Forelimb muscle (tissue), 1 donor: ENCODE measurements around the gene NBAS. TPM values are rescaled to one million over a fixed set of nuclear protein-coding genes. Genes with fewer than 3 reads are reported as not detected.
"Not testable (repeated sequence)": the region's sequence is repeated elsewhere in the genome, so short reads cannot be mapped to it uniquely, and the experiment has no call there.

Experiments used
- DNase-seq: peaks from one replicate; pipeline ENCODE4 v3.0.0-alpha.2; 2013; ENCODE audit warnings: low read depth
- polyA plus RNA-seq: library from polyadenylated mRNA; unstranded; fragments of 120-200 nt; gene quantifications from one replicate; pipeline ENCODE4 v1.2.1, GENCODE V29; 2013; ENCODE audit not compliant: insufficient read length

The NBAS gene
- polyA plus RNA-seq, 1 donor = 37.5 TPM

DNA sequence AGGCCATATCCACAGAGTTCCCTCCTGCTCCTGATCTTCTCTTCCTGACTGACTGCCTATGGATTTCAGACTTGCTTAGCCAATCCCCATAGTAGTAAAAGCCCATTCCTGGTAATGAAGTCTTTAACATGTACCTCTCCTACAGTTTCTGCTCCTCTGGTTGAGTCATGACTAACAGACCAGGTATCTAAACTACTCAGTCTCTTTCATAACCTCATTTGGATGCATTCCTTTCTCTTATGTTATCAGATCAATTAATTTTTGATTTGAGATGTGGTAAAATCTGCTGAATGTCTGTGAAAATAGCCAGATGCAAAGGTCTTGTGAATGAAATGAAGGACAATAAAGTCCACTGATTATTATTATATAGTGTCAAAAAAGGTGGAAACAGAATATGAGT lies 198.0 kb downstream of the NBAS start:
- no peak for DNase-seq

DNA sequence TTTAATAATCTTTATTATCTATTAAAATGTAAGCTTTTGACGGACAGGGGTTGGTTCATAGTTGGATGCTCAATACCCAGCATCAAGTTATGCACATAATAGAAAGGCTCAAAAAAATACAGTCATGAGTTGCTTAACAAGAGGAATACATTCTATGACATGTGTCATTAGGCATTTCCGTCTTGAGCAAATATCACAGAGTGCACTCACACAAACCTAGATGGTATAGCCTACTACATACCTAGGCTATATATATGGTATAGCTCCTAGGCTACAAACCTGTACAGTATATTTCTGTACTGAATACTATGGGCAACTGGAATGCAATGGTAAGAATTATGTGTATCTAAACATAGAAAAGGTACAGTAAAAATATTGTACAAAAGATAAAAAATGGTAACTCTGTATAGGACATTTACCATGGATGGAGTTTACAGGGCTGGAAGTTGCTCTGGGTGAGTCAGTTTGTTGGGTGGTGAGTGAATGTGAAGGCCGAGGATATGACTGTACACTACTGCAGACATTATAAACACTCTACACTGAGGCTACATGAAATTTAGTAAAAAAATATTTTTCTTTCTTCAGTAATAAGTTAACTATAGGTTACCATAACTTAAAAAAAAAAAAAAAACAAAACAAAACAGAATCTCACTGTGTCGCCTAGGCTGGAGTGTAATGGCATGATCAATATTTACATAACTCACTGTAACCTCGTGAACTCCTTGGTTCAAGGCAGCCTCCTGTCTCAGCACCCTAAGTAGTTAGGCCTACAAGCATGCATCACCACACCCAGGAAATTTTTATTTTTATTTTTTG lies 201.2 kb downstream of the NBAS start:
- no peak for DNase-seq

DNA sequence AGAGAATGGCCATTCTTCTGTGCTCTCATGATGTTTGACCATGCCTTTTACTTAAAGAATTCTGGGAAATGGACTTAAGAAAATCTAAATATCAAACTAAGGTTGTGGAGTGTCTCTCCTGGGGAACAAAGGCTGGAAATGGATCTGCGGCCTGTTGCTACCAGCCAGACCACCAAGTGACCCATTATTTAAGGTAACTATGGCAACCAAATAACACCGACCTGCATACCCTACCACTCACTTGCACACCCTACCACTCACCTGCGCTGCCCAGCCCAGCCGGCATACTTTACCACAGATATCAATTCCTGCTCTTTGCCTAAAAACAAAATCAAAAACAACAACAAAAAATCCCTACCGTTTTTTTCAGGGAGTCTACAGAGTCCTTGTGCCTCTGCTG lies 203.2 kb downstream of the NBAS start:
- no peak for DNase-seq

DNA sequence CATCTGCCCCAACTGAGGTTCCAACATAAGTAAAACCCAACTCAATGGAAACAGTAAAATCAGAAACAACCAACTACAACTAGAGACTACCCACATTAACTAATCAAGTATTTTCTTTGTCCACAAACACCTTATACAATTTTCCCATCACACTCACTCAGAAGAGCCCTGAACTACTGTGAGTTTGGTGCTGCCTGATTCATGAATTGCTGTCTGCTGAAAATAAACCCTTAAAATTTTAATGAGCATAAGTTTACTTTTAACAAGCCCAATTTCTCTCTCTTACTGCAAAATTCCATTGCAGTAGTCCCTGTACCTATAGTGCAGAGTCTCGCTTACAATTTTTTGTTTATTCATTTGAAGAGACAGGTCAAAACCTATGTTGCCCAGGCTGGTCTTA lies 203.9 kb downstream of the NBAS start:
- DNase-seq = no peak

DNA sequence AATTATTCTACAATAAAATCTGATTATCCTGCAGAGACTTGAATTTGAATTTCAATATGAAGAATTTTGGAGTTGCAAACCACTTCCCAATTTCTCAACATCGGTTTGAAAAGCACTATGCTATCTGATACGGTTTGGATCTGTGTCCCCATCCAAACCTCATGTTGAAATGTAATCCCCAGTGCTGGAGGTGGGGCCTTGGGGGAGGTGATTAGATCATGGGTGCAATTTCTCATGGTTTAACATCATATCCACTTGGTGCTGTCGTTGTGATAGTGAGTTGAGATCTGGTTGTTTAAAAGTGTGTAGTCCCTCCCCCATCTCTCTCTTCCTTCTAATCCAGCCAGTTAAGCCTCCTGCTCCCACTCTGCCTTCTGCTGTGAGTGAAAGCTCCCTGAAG lies 205.7 kb downstream of the NBAS start:
- no peak for DNase-seq

DNA sequence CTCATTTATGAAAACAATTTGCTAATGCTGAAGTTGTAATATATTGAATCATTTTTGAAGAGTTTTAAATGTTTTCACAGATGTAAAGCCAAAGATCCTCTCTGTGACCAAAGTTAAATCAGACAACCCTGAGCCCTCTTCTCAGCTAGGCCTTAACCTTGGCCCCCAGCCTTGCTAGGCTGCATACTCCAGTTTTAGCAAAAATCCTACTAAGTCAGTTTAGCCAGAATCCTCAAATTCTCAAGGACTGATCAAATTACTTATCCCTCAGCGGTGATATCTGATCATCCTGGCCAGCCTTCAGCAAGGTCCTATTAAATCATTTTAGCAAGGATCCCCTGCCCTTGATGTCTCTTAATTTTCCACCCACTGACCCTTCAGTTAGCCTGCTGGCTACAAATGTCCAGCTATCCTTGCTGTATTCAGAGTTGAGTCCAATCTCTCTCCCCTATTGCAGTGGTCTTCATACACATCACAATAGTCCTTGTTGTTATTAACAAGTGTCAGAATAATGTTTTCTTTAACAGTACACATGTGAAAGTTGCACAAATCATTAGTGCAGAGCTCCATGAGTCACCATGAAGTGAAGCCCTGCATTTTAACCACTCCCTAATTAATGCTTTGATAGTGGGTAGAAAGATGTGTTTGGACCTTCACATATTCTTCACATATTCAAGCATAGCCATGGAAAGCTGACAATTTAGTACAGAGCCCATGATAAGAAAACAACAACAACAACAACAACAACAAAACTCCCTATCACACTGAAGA lies 206.4 kb downstream of the NBAS start:
- no peak for DNase-seq

DNA sequence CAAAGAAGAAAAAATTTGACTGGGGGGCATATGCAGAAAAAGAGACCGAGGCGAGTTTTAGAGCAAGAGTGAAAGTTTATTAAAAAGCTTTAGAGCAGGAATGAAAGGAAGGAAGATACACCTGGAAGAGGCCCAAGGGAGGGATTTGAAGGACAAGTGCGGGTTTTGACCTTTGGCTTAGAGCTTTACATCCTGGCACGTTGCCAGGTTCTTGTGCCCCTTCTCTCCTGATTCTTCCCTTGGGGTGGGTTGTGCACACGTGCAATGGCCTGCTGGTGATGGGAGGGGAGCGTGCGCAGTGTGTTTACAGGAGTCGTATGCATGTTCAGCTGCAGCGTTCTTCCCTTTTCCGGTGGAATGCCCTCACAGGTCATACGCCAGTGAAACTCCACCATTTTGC lies 208.8 kb downstream of the NBAS start:
- no peak for DNase-seq

DNA sequence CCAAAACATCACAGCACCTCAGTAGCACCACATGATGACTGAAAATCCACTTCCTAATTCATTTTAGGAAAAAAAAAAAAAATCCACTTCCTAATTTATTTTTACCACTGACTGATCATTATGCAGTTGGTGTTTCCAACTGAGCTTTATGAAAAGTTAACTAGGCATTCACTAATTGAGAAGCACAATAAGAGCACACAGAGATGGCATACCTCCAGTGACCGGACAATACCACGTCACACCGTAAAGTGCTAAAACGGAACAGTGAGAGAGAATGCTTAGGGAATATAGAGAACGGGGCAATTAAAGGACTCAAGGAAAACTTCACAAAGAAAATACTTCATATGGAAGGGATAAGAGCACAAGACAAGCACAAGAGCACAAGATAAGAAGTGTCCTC lies 212.5 kb downstream of the NBAS start:
- DNase-seq = no peak

DNA sequence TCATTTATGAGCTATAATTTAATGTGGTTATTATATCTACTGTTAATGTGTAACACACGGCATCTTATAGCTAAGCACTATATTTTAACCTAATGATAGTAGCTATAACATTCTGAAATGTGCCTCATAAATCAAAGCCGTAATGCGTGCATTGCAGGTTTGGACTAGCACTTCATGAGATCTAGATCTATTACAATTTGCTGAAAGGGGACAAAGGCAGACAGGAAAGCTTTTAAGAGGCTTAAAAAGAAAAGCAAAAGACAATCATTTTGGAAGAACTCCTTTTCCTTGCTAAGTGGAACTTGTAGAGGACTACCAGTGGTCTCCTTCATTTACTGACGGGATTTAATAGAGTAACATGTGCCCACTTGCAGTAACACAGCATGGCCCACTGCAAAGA lies 213.1 kb downstream of the NBAS start:
- DNase-seq = no peak

DNA sequence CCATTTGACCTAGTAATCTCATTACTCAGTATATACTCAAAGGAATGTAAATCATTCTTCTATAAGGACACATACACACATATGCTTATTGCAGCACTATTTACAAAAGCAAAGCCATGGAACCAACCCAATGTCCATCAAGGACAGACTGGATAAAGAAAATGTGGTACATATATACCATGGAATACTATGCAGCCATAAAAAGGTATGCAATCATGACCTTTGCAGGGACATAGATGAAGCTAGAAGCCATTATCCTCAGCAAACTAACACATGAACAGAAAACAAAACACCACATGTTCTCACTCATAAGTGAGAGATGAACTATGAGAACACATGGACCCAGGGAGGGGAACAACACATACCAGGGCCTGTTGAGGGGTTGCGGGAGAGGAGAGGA lies 214.5 kb downstream of the NBAS start:
- DNase-seq = no peak

DNA sequence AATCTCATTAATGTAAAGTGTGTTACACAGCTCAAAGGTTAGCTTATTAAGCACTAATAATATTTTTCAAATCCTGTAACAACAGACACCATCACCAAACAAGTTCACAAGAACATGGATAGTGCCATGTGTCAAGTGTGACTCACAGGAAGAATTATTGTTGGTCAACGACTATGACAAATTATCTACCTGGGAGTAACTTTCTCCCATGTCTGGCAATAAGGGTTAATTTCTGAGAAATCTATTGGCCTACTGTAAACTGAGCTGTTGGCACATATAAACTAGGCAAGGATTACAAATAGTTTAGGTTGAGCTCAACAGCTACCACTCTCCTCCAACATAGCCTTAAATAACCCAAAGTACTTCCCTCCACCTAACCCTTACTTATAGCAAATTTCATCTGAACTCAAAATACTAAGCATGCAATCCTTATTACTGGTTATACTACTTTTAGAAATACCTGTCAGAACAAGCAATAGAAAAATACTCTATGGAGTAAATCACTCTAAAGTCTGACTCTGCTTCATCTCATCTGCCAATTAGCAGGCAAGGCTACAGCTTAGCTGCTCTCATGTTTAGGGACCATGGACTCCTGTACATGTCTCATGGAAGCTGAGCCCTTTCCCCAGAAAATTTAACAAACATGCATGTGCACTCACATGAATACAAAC lies 223.0 kb downstream of the NBAS start:
- no peak for DNase-seq

DNA sequence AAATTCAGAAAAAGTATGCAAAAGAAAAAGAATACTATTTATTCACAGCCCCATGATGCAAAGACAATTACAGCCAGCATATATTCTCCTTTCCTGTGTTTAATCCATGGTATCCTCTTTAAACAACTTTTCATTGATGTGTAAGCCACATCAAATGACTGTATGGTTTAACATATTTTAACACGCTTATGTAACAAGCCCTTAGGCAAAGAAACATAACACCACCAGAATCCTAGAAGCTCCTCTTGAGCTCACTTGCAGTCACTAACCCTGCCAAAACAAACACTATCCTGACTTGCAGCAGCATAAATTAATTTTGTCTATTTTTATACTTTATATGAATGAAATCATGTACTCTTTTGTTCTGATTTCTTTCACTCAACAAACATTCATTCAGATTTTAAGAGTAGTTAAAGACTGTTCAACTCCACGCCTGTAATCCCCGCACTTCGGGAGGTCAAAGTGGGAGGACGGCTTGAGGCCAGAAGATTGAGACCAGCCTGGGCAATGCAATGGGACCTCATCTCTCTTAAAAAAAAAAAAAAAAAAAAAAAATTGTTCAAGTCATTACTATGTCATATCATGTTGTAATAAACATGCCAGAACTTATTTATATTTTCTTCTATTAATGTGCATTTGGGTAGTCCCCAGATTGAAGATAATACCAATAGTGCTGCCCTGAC lies 226.3 kb downstream of the NBAS start:
- DNase-seq = no peak

DNA sequence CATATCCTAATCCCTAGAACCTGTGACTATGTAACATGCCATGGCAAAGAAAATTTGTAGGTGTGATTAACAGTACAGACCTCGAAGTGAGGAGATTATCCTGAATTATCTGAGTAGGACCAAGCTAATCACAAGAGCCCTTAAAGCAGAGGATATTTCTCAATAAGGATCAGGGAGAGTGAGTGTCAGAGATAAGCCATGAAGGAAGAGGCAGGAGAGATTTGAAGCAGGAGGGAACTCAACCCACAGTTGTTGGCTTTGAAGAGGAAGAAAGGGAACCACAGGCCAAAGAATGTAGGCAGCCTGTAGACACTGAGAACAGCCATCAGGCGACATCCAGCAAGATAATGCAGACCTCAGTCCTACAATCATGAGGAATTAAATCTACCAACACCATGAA lies 229.3 kb downstream of the NBAS start:
- no peak for DNase-seq

DNA sequence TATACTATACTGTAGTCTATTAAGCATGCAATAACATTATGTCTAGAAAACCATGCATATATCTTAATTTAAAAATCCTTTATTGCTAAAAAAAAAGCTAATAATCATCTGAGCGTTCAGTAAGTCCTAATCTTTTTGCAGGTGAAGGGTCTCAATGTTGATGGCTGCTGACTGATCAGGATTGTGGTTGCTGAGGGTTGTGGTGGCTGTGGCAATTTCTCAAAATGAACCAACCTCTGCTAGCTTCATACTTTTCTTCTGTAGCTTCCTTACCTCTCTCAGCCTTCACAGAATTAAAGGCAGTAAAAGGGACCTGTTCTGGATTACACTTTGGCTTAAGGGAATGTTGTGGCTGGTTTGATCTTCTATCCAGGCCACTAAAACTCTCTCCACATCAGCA lies 235.8 kb downstream of the NBAS start:
- DNase-seq = no peak

DNA sequence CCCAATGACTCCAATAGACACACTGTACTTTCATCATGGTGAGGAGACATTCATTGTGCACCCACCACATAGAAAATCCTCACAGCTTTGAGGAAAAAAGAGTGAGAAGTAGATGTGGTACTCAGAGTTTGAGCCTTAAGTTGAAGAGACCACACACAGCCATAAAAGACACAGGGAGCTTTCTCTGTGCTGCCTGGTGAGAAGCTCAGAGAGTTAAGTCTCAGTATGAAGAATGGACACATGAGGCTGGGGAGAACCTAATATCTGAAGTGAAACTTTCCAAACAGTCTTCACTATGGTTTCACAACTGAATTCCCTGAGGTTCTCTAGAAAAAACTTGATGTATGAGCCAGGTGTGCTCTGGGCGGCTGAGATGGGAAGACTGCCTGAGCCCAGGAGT lies 237.9 kb downstream of the NBAS start:
- no peak for DNase-seq

DNA sequence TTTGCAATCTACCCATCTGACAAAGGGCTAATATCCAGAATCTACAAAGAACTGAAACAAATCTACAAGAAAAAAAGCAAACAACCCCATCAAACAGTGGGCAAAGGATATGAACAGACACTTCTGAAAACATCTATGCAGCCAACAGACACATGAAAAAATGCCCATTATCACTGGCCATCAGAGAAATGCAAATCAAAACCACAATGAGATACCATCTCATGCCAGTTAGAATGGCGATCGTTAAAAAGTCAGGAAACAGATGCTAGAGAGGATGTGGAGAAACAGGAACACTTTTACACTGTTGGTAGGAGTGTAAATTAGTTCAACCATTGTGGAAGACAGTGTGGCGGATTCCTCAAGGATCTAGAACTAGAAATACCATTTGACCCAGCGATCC lies 239.7 kb downstream of the NBAS start:
- not testable (repeated sequence) for DNase-seq

DNA sequence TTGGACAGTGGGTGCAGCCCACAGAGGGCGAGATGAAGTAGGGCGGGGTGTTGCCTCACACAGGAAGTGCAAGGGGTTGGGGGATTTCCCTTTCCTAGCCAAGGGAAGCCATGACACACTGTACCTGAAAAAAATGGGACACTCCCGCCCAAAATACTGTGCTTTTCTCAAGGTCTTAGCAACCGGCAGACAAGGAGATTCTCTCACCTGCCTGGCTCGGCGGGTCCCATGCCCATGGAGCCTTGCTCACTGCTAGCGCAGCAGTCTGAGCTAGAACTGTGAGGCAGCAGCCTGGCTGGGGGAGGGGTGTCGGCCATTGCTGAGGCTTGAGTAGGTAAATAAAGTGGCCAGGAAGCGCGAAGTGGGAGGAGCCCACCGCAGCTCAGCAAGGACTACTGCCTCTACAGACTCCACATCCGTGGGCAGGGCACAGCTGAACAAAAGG lies 244.7 kb downstream of the NBAS start:
- no peak for DNase-seq

DNA sequence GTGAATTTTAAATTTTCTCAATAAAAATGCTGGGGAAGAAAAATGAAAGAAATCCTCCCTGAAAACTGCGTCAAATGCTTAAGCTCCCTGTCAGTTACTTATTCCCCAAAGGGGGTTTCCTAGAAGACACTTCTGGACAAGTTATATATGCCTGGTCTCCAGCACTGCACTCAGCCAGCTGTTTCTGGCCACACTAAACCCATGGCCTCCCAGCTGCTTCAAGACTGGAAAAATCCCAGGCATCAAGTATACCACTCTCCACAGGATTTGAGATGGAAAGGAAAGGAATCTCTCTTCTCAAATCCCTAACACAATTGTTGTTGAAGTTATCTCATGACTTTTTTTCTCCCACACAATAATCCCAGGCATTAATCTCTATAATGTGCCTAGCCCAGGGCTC lies 245.7 kb downstream of the NBAS start:
- no peak for DNase-seq

DNA sequence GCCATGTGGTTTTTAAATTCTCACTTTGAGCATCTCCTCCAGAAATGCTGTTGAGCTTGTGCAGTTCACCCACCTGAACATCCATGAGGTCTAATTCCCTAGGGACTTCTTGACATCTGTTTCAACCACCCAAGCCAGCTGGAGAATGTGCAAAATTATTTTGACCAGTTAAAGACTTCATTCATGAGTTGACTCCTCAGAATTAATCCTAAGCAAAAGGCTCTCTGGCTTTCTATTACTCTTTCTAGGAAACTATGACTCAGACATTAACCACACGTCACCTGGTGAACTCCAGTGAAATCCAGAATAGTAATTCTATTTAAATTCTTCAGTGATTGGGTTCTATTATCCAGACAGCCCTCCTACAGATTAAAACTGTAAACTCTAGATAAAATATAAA lies 247.5 kb downstream of the NBAS start:
- no peak for DNase-seq

DNA sequence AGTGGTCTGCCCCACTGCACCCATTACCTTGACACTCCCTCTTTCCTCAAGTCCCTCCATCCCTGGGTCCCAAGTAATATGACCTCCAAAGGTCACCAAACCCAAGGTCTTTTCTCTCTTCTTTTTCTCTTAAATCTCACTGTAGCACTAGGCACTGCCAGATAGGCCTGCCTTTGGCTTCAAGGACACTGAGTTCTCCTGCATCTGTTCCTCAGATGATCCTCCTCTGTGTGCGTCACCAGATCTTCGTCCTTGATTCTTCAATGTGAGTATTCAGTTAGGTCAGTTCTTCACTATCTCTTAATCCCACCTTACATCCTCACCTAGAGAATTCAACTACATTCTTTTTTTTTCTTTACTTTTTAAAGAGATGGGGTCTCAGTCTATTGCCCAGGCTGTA lies 249.2 kb downstream of the NBAS start:
- no peak for DNase-seq

DNA sequence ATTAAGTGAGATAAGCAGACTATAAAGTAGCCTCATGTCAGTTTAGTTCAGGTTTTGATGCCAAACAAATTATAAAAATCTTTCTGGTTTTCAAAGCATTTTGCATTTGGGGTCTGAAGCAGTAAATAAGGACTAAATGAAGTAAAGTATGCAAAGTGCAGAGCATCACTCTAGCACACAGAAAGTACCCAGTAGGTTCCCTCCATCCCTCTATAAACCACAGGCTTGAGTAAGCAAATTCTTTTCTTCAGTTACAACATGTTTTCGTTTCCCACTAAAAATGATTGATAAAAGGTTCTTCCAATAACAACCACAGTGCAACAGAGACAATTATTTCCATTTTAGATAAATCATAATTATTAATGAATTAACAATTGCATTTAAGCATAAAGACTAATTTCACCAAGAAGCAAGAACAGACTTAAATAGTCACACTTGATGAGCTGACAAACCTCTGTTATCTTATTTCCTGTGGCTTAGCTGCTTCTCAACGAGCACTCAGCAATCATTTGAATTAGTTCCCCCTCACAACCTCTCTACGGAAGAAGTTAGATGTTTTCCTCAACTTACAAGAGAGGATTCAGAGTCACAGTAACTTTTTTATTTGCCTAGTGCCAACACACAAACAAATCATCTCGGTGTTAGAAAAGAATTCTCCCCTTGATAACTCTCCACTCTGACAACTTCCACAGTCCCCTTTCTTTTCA lies 249.8 kb downstream of the NBAS start:
- DNase-seq = no peak

DNA sequence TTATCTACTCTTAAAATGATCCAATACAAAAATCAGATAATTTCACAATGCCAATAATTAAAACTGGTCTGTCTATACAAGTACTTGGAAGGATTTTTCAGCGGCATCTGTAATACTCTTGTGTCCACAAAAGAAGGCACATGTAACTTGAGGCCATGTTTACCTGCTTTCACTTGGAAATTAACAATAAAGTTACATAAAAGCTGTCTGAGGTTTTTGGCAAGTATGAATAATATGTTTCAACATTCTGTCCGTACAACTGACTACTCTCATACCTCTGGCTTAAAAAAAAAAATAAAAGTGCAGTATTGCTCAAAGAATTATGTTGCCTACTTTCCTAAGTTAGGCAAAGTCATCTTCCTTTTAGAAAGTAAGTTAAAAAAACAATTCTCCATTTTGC lies 253.6 kb downstream of the NBAS start:
- no peak for DNase-seq
